Karpas-422 (cell line): Measurements from ENCODE around the gene SNRPD2. TPM values are rescaled to one million over a fixed set of nuclear protein-coding genes. Genes with fewer than 3 reads are reported as not detected.

ENCODE experiments used
- DNase-seq: peaks from one replicate; pipeline ENCODE4 v3.0.0-alpha.2; 2015
- H2AFZ ChIP-seq: fragments of 200-600 bp; sonication (generic); 2 replicates; pipeline ENCODE4 v1.6.1; 2014; ENCODE audit warnings: antibody characterized with exemption, low read length, mixed read lengths
- H3K27ac ChIP-seq: fragments of 200-600 bp; sonication (generic); 2 replicates; pipeline ENCODE4 v1.5.1; 2014; ENCODE audit warnings: mild to moderate bottlenecking, low read length, moderate library complexity
- H3K27me3 ChIP-seq: fragments of 200-600 bp; sonication (generic); 2 replicates; pipeline ENCODE4 v1.6.1; 2014; ENCODE audit warnings: low read length, mixed read lengths
- H3K36me3 ChIP-seq: fragments of 200-600 bp; sonication (generic); 2 replicates; pipeline ENCODE4 v1.6.1; 2014; ENCODE audit warnings: low read length, mixed read lengths; ENCODE audit not compliant: insufficient read depth
- H3K4me1 ChIP-seq: fragments of 200-600 bp; sonication (generic); 2 replicates; pipeline ENCODE4 v1.6.1; 2014; ENCODE audit warnings: mild to moderate bottlenecking, low read length, mixed read lengths
- H3K4me2 ChIP-seq: fragments of 200-600 bp; sonication (generic); 2 replicates; pipeline ENCODE4 v1.6.1; 2014; ENCODE audit warnings: low read length, low read depth, mild to moderate bottlenecking; ENCODE audit not compliant: poor library complexity, severe bottlenecking
- H3K4me3 ChIP-seq: fragments of 200-600 bp; sonication (generic); 2 replicates; pipeline ENCODE4 v1.5.1; 2014; ENCODE audit warnings: mild to moderate bottlenecking, antibody characterized with exemption, low read length, mixed read lengths
- H3K79me2 ChIP-seq: fragments of 200-600 bp; sonication (generic); 2 replicates; pipeline ENCODE4 v1.6.1; 2014; ENCODE audit warnings: mild to moderate bottlenecking, low read length, mixed read lengths
- H3K9ac ChIP-seq: fragments of 200-600 bp; sonication (generic); 2 replicates; pipeline ENCODE4 v1.6.0; 2014; ENCODE audit warnings: low read length
- H3K9me2 ChIP-seq: fragments of 200-600 bp; sonication (generic), shearing (Covaris generic); replicated peaks from 2 replicates; pipeline ENCODE4 v1.6.0; 2014; ENCODE audit warnings: mild to moderate bottlenecking, low read length, moderate library complexity; ENCODE audit not compliant: insufficient read depth
- H3K9me3 ChIP-seq: fragments of 300-700, 200-600 bp; sonication (generic); 2 replicates; pipeline ENCODE4 v1.6.1; 2014; ENCODE audit warnings: low read length, mixed read lengths
- H4K20me1 ChIP-seq: fragments of 200-600 bp; sonication (generic); 2 replicates; pipeline ENCODE4 v1.6.1; 2014; ENCODE audit warnings: mild to moderate bottlenecking, antibody characterized with exemption, low read length, low read depth; ENCODE audit not compliant: insufficient read depth
- total RNA-seq: library from RNA; depleted of rRNA; stranded (reverse); fragments of >200 nt; shearing (Covaris generic); gene quantifications from 2 replicates; pipeline ENCODE4 v1.2.3, GENCODE V29; 2014; ENCODE audit warnings: low replicate concordance

Gene SNRPD2
- total RNA-seq, 1 experiment from 2014 or later = 540 TPM

DNA sequence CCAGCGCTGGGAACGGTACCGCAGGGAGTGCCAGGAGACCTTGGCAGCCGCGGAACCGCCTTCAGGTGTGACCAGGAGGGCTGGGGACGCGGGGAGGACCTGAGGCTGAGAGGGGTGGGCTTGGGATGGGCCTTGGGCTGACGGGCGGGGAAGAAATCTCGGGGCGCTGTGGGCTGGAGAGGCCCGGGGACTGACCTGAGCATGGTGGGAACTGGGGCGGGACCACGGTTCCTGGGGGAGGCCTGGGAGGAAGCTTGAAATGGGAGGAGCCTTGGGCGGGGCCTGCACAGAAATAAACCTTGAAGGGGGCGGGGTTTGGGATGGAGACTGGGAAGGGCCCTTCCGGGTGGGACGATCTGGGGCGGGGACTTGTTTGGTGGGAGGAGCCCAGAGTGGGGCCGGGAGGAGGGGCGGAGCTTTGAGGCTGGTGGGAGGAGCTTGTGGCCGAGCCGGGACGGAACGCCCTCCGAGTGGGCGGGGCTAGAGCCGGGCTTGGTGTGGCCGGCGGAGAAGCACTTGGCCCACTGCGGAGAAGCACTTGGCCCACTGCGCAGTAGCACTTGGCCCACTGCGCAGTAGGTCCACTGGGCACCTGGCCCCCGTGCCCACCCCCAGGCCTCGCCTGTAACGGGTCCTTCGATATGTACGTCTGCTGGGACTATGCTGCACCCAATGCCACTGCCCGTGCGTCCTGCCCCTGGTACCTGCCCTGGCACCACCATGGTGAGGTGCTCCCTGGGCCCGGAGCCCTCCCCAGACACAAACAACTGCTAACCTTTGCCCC lies 20.9 kb downstream of the SNRPD2 start:
- DNase-seq = peak; percentile 84
- Histone ChIP-seq H3K4me1 (peaks cover 21% of the 10 kb centered on the region), H3K9me3 (no peaks in the 10 kb centered on the region), H3K36me3 (no peaks in the 10 kb centered on the region), H3K9ac (no peak overlapping the region), H3K79me2 (no peaks in the 10 kb centered on the region), H3K4me3 (no peak overlapping the region), H3K9me2 (no peaks in the 10 kb centered on the region), H2AFZ (no peak overlapping the region), H3K27ac (no peak overlapping the region), H4K20me1 (no peaks in the 10 kb centered on the region), H3K27me3 (no peaks in the 10 kb centered on the region), H3K4me2 (no peak overlapping the region)

DNA sequence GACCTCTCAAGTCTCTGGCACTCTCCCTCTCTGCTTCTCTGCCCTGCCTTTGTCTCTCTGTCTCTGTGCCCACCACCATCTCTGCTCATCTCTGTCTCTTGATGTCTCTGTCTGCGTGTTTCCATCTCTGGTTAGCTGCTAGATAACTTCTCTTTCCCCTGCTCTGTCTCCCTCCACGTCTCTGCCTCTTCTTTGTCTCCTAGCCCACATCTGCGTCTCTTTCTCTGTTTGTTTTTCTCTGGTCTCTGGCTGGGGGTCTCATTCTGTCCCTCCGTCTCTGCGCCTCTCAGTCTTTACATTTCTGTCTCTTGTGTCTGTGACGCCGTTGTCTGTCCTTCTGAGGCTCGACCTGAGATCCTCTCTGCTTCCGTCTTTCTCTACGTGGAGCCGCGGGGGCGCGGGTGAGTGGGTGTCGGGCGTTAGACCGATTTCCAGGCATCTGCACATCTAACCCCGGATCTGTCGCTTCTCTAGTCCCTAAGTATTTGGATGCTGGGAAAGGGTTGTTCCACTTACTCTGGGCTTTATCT lies 23.3 kb downstream of the SNRPD2 start:
- Histone ChIP-seq H3K27ac (no peak overlapping the region), H3K4me2 (peak overlapping the region; percentile 77), H3K4me3 (peak overlapping the region; percentile 68), H3K9ac (peak overlapping the region; percentile 71), H3K27me3 (no peaks in the 10 kb centered on the region), H2AFZ (peak overlapping the region; percentile 99), H3K9me3 (no peaks in the 10 kb centered on the region), H3K9me2 (no peaks in the 10 kb centered on the region), H3K4me1 (peaks cover 21% of the 10 kb centered on the region), H3K79me2 (no peaks in the 10 kb centered on the region), H4K20me1 (no peaks in the 10 kb centered on the region), H3K36me3 (no peaks in the 10 kb centered on the region)
- peak; percentile 71 for DNase-seq

DNA sequence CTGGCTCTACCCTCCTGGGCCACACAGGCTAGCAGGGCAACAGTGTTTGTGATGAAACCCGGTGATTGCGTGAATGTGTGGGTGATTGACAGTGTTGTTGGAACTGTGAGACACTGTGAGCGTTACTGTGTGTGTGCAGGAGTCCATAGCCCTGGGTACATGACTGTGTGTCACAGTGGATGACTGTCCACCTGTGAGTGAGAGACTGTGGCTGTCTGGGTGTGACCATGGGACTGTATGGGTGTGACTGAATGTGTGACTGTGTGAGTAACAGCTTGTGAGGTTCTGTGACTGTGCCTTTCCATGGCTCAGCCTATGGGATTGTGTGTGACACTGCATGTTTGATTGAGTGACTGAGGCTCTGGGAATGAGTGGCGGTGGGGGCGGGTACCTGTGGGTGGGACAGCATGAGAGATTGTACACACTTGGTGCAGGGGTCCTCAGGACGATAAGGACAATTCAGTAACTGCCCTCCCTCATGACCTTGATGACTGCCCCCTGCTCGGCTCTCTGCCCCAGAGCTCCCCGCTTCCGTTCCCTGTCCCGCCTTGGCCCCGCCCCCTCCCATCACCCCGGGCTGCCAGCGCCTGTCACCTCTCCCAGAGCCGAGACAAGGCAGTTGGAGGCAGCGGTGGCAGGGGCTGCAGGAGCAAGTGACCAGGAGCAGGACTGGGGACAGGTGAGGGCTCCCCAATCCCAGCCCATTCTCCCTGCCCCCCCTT lies 24.0 kb downstream of the SNRPD2 start, which contains the start of gene GIPR:
TSS of gene GIPR (plus strand) at position 602 of the 722 bp plus-strand sequence. CDS start 1,300 bp downstream, outside the sequence.
- Histone ChIP-seq H3K4me1 (peaks cover 21% of the 10 kb centered on the region), H3K27ac (no peak within 1 kb of the TSS), H3K4me3 (peak within 1 kb of the TSS; percentile 68), H3K9me2 (no peaks in the 10 kb centered on the region), H3K4me2 (peak within 1 kb of the TSS; percentile 77), H3K36me3 (no peaks in the 10 kb centered on the region), H3K9me3 (no peaks in the 10 kb centered on the region), H3K9ac (peak within 1 kb of the TSS; percentile 71), H2AFZ (peak within 1 kb of the TSS; percentile 99), H3K27me3 (no peaks in the 10 kb centered on the region), H3K79me2 (no peaks in the 10 kb centered on the region), H4K20me1 (no peaks in the 10 kb centered on the region)
- peak; percentile 89 for DNase-seq

DNA sequence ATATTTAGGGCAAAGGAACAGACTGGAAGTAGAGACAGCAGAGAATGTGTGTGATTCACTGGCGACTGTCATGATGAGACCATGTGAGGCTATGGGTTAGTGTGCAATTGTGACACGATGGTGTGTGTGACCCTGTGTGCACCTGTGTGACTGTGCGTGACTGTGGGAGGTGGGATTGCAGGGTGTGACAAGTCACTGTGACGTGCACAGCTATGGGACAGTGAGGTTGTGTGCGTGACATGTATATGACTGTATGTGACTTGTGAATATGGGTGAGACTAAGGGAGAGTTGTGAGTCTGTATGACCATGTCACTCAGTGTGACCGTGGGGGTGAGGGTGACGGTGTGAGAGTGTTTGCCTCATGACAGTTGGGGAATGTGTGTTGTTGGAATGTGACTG lies 27.2 kb downstream of the SNRPD2 start:
- no peak for DNase-seq
- no peaks in the 10 kb centered on the region for H3K9me3 ChIP-seq

DNA sequence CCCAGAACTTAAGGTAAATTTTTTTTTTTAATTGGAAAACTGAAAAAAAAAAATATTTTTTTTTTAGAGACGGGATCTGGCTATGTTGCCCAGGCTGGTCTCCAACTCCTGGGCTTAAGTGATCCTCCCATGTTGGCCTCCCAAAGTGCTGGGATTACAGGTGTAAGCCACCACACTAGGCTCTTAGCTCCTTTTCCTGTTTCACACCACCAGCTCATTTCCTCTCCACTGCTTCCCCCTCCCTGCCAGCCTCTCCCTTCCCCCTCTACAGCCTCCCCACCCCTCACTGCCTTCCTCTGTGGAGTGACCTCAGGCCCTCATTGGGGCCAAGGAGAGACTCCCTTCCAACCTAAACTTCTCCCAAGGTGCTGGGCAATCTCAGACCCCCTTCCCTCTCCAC lies 28.0 kb downstream of the SNRPD2 start:
- Histone ChIP-seq H2AFZ (no peak overlapping the region), H3K36me3 (no peaks in the 10 kb centered on the region), H4K20me1 (no peaks in the 10 kb centered on the region), H3K9ac (no peak overlapping the region), H3K9me3 (no peaks in the 10 kb centered on the region), H3K4me2 (no peak overlapping the region), H3K4me1 (peaks cover 15% of the 10 kb centered on the region), H3K27me3 (no peaks in the 10 kb centered on the region), H3K9me2 (no peaks in the 10 kb centered on the region), H3K27ac (no peak overlapping the region), H3K79me2 (no peaks in the 10 kb centered on the region), H3K4me3 (no peak overlapping the region)
- DNase-seq = no peak

More for the DNA sequence above, 27.2 kb downstream of the SNRPD2 start:
- Histone ChIP-seq H3K27ac (no peak overlapping the region), H3K4me1 (peaks cover 21% of the 10 kb centered on the region), H3K9me2 (no peaks in the 10 kb centered on the region), H3K27me3 (no peaks in the 10 kb centered on the region), H2AFZ (no peak overlapping the region), H3K4me3 (no peak overlapping the region), H3K9ac (no peak overlapping the region), H4K20me1 (no peaks in the 10 kb centered on the region), H3K4me2 (no peak overlapping the region), H3K36me3 (no peaks in the 10 kb centered on the region), H3K79me2 (no peaks in the 10 kb centered on the region)

DNA sequence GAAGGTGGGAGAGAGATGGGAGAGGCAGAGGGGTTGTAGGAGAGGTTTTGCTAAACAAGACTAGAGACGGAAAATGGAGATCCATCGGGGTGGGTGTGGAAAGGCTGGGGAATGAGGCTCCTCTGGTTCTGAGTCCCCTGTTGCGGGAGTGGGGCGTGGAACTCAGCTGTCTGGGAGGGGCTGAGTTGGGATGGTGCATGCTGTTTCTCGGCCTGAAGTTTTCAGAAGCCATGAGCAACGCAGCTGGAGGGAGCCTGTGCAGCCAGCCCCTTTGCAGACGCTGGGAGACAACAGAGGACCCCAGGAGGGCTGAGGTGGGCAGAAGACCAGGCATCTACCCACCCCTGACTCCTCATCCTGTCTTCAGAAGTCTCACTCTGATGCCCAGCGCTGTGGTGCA lies 31.1 kb downstream of the SNRPD2 start:
- Histone ChIP-seq H3K4me3 (no peak overlapping the region), H3K79me2 (no peaks in the 10 kb centered on the region), H3K9me2 (no peaks in the 10 kb centered on the region), H4K20me1 (no peaks in the 10 kb centered on the region), H3K27ac (no peak overlapping the region), H3K9me3 (no peaks in the 10 kb centered on the region), H3K4me1 (no peaks in the 10 kb centered on the region), H3K36me3 (no peaks in the 10 kb centered on the region), H3K4me2 (no peak overlapping the region), H3K27me3 (no peaks in the 10 kb centered on the region), H2AFZ (no peak overlapping the region), H3K9ac (no peak overlapping the region)
- DNase-seq = no peak

DNA sequence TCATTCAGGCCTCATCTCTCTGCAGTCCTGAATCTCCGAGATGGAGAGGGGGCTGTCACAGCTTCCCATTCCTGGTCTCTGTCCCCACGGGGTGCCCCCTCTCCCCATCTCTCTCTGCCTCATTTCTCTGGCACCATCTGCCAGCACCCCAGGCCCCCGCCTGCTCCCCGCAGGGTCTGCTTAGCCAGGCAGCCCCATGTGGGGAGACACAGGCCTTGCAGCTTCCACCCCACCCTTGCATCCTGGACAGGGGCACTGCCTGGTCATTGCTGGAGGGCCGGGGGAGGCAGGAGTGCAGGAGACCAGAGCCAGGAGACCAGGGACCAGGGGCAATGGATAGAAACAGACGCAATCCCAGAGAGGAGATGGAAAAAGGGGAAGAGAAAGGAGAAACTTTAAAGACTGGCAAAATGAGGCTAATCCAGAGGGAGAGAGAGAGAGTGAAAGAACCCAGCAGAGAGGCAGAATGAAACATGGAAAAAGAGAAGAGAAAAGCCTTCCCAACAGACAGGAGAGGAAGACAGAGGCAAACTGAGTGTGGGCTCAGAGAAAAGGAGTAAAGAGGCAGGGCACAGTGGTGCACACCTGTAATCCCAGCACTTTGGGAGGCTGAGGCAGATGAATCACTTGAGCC lies 32.5 kb downstream of the SNRPD2 start:
- H3K4me3 ChIP-seq = no peak overlapping the region
- H3K36me3 ChIP-seq = no peaks in the 10 kb centered on the region
- H2AFZ ChIP-seq = no peak overlapping the region
- H3K4me1 ChIP-seq = no peaks in the 10 kb centered on the region
- DNase-seq = no peak
- no peak overlapping the region for H3K27ac ChIP-seq
- no peaks in the 10 kb centered on the region for H3K79me2 ChIP-seq
- H3K9ac ChIP-seq = no peak overlapping the region
- no peak overlapping the region for H3K4me2 ChIP-seq
- no peaks in the 10 kb centered on the region for H4K20me1 ChIP-seq
- H3K9me3 ChIP-seq = no peaks in the 10 kb centered on the region
- no peaks in the 10 kb centered on the region for H3K27me3 ChIP-seq
- no peaks in the 10 kb centered on the region for H3K9me2 ChIP-seq
